Stimulated activated CD4-positive, alpha-beta T cell treated with anti-CD3 and anti-CD28 coated beads, Interleukin-4, amount 100 ng/mL, for 1 hour (primary cell): Measurements from ENCODE around the gene CLDN14.

Experiments
- DNase-seq: peaks from one replicate; pipeline ENCODE4 v3.0.0-alpha.2; 2020

The CLDN14 gene

GRCh38 chr21:36429947-36430546 is 49.9 kb downstream of the CLDN14 start:
- peak; percentile 56 for DNase-seq

GRCh38 chr21:36428761-36429432 is 51.0 kb downstream of the CLDN14 start:
- DNase-seq: no peak

- DNase-seq: no peak
Observed at GRCh38 chr21:36427502-36427901, 52.4 kb downstream of the CLDN14 start.

- DNase-seq: no peak
Observed at GRCh38 chr21:36425286-36425685, 54.6 kb downstream of the CLDN14 start.

- no peak for DNase-seq
Observed at GRCh38 chr21:36424592-36424991, 55.3 kb downstream of the CLDN14 start.

GRCh38 chr21:36423771-36424433 is 56.0 kb downstream of the CLDN14 start:
- no peak for DNase-seq

- DNase-seq: no peak
Observed at GRCh38 chr21:36422279-36423098, 57.4 kb downstream of the CLDN14 start.

GRCh38 chr21:36420571-36421339 is 59.2 kb downstream of the CLDN14 start:
- no peak for DNase-seq

- peak; percentile 39 for DNase-seq
Observed at GRCh38 chr21:36419996-36420395, 59.9 kb downstream of the CLDN14 start.

- DNase-seq: no peak
Observed at GRCh38 chr21:36419241-36419640, 60.7 kb downstream of the CLDN14 start.

- no peak for DNase-seq
Observed at GRCh38 chr21:36415375-36415774, 64.5 kb downstream of the CLDN14 start.

GRCh38 chr21:36412916-36413315 is 67.0 kb downstream of the CLDN14 start:
- no peak for DNase-seq

GRCh38 chr21:36411301-36411700 is 68.6 kb downstream of the CLDN14 start:
- DNase-seq: no peak
